ENCODE results near the gene AFP.

GRCh38 chr4:73446336-73446938 is 10.4 kb downstream of the AFP start:
- TF ChIP-seq CTCF (IDR thresholded peaks at IDR 0.05; ENCODE audit: low read depth, low read length) (peak; percentile 78), POLR2A (IDR thresholded peaks at IDR 0.05; ENCODE audit: extremely low read depth, insufficient read length) (no peak), MYC (IDR thresholded peaks at IDR 0.05; ENCODE audit: low read depth, low read length) (no peak)
- TF ChIP-seq, protein P1, sequence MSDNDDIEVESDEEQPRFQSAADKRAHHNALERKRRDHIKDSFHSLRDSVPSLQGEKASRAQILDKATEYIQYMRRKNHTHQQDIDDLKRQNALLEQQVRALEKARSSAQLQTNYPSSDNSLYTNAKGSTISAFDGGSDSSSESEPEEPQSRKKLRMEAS (IDR thresholded peaks at IDR 0.05; ENCODE audit: low read depth, low read length): no peak

Data from NB4 (cell line).